Lower lobe of right lung (tissue), 2 donors: ENCODE results near the gene ADPGK. TPM values are rescaled to one million over a fixed set of nuclear protein-coding genes. Genes with fewer than 3 reads are reported as not detected.

Source experiments
- ATAC-seq, 2 donors: fragments of 200-7000 bp; cut with Tn5 transposase; one replicate each; pipeline ENCODE4 v1.9.1; 2020 to 2022; ENCODE audit warnings: mild to moderate bottlenecking in 2 of 2, moderate library complexity in 2 of 2
- DNase-seq: peaks from one replicate; pipeline ENCODE4 v3.0.0-alpha.2; 2020
- H3K27ac ChIP-seq: fragments of 200-600 bp; one replicate; pipeline ENCODE4 v1.8.0; 2022
- H3K27me3 ChIP-seq: fragments of 200-600 bp; one replicate; pipeline ENCODE4 v1.8.0; 2022; ENCODE audit warnings: low read depth
- H3K36me3 ChIP-seq: fragments of 200-600 bp; one replicate; pipeline ENCODE4 v1.8.0; 2022; ENCODE audit warnings: mild to moderate bottlenecking
- H3K4me1 ChIP-seq: fragments of 200-600 bp; one replicate; pipeline ENCODE4 v1.8.0; 2022
- H3K4me3 ChIP-seq: fragments of 200-600 bp; one replicate; pipeline ENCODE4 v1.8.0; 2022; ENCODE audit warnings: mild to moderate bottlenecking
- H3K9me3 ChIP-seq: fragments of 200-600 bp; one replicate; pipeline ENCODE4 v1.8.0; 2022
- CTCF ChIP-seq: fragments of 200-600 bp; IDR thresholded peaks from one replicate; pipeline ENCODE4 v1.8.0; 2022; ENCODE audit warnings: antibody characterized with exemption, mild to moderate bottlenecking
- intact Hi-C: fragments of 100-400 bp; cut with DNase I; formaldehyde crosslinking; loops from one replicate; pipeline ENCODE4 v1.11.0; 2022
- total RNA-seq: library from RNA; stranded (reverse); fragmentation: NEBNext Ultra II Directional; extraction: Animal tissue kit (Norgen Biotek cat#: 25700); gene quantifications from one replicate; pipeline ENCODE4 v1.2.1, GENCODE V29; 2021
- donor health status: DM: no; HTN: yes; CAD: no; lungs with severe emphysema.

ADPGK gene
- total RNA-seq, 1 donor from 2014 or later: 87.1 TPM

- DNase-seq: no peak
- Histone ChIP-seq H3K4me1 (peaks cover 10% of the 10 kb centered on the region), H3K9me3 (no peaks in the 10 kb centered on the region), H3K4me3 (no peak overlapping the region), H3K27ac (no peak overlapping the region), H3K36me3 (peaks cover 44% of the 10 kb centered on the region), H3K27me3 (no peaks in the 10 kb centered on the region)
- TF ChIP-seq CTCF: no peak
- intact Hi-C loops: no loop called here
- ATAC-seq: no peak
Observed at GRCh38 chr15:72749700-72750099, 33.9 kb downstream of the ADPGK start.

- H3K9me3 ChIP-seq: no peaks in the 10 kb centered on the region
- ATAC-seq (no peak), DNase-seq (no peak)
- H3K4me3 ChIP-seq: no peak overlapping the region
- peaks cover 50% of the 10 kb centered on the region for H3K36me3 ChIP-seq
- no peak overlapping the region for H3K27ac ChIP-seq
- H3K27me3 ChIP-seq: no peaks in the 10 kb centered on the region
- H3K4me1 ChIP-seq: no peaks in the 10 kb centered on the region
- intact Hi-C loops: no loop called here
- no peak for TF ChIP-seq CTCF
Observed at GRCh38 chr15:72740219-72740618, 43.3 kb downstream of the ADPGK start.

GRCh38 chr15:72737723-72738122 is 45.8 kb downstream of the ADPGK start:
- peaks cover 65% of the 10 kb centered on the region for H3K36me3 ChIP-seq
- no peak for TF ChIP-seq CTCF

GRCh38 chr15:72737061-72737460 is 46.5 kb downstream of the ADPGK start:
- intact Hi-C loops: no loop called here
- DNase-seq: no peak

More at GRCh38 chr15:72737723-72738122, 45.8 kb downstream of the ADPGK start:
- Histone ChIP-seq H3K4me1 (no peaks in the 10 kb centered on the region), H3K27me3 (no peaks in the 10 kb centered on the region), H3K4me3 (no peak overlapping the region), H3K9me3 (no peaks in the 10 kb centered on the region), H3K27ac (no peak overlapping the region)
- intact Hi-C loops: no loop called here
- ATAC-seq (no peak), DNase-seq (no peak)

GRCh38 chr15:72735111-72735510 is 48.4 kb downstream of the ADPGK start:
- no peaks in the 10 kb centered on the region for H3K9me3 ChIP-seq
- no peak for TF ChIP-seq CTCF
- no peak overlapping the region for H3K4me3 ChIP-seq
- DNase-seq (no peak), ATAC-seq (no peak)
- no peaks in the 10 kb centered on the region for H3K27me3 ChIP-seq
- no peaks in the 10 kb centered on the region for H3K4me1 ChIP-seq
- H3K36me3 ChIP-seq: peaks cover 79% of the 10 kb centered on the region
- H3K27ac ChIP-seq: no peak overlapping the region
- intact Hi-C loops: no loop called here

More at GRCh38 chr15:72737061-72737460, 46.5 kb downstream of the ADPGK start:
- H3K4me1 ChIP-seq: no peaks in the 10 kb centered on the region
- TF ChIP-seq CTCF: no peak
- no peak overlapping the region for H3K27ac ChIP-seq
- no peaks in the 10 kb centered on the region for H3K9me3 ChIP-seq
- no peaks in the 10 kb centered on the region for H3K27me3 ChIP-seq
- ATAC-seq: no peak
- no peak overlapping the region for H3K4me3 ChIP-seq
- H3K36me3 ChIP-seq: peaks cover 69% of the 10 kb centered on the region
